GM23338 (cell line): ENCODE results near the gene FRS2. TPM values are rescaled to one million over a fixed set of nuclear protein-coding genes. Genes with fewer than 3 reads are reported as not detected.

Experiments used
- ATAC-seq: fragments of 200-7000 bp; cut with Tn5 transposase; 3 replicates; pipeline ENCODE4 v1.9.1; 2020
- DNase-seq: peaks from one replicate; pipeline ENCODE4 v3.0.0-alpha.2; 2015; ENCODE audit warnings: low spot score
- H2AFZ ChIP-seq: fragments of 200-600 bp; sonication (generic); 2 replicates; pipeline ENCODE4 v1.8.0; 2016; ENCODE audit warnings: antibody characterized with exemption, mild to moderate bottlenecking, moderate library complexity
- H3F3A ChIP-seq: fragments of 200-600 bp; sonication (generic); replicated peaks from 2 replicates; pipeline ENCODE4 v1.8.0; 2017; ENCODE audit warnings: antibody characterized with exemption, mixed run types, low read depth
- H3K27ac ChIP-seq: fragments of 200-600 bp; sonication (generic); 2 replicates; pipeline ENCODE4 v1.6.1; 2016; ENCODE audit warnings: low read depth
- H3K27me3 ChIP-seq: fragments of 200-600 bp; sonication (generic); 2 replicates; pipeline ENCODE4 v1.8.0; 2016; ENCODE audit warnings: mild to moderate bottlenecking, mixed run types, moderate library complexity; ENCODE audit not compliant: insufficient read depth
- H3K36me3 ChIP-seq: fragments of 200-600 bp; sonication (generic); 2 replicates; pipeline ENCODE4 v1.8.0; 2016; ENCODE audit warnings: mild to moderate bottlenecking; ENCODE audit not compliant: insufficient read depth
- H3K4me1 ChIP-seq: fragments of 200-600 bp; sonication (generic); 2 replicates; pipeline ENCODE4 v1.8.0; 2016; ENCODE audit warnings: mild to moderate bottlenecking, moderate library complexity; ENCODE audit not compliant: insufficient read depth
- H3K4me2 ChIP-seq: fragments of 200-600 bp; sonication (generic); 2 replicates; pipeline ENCODE4 v1.7.1; 2017; ENCODE audit warnings: mixed run types
- H3K4me3 ChIP-seq: fragments of 200-600 bp; sonication (generic); 2 replicates; pipeline ENCODE4 v1.6.1; 2016; ENCODE audit warnings: mixed run types
- H3K79me2 ChIP-seq: fragments of 200-600 bp; sonication (generic); replicated peaks from 2 replicates; pipeline ENCODE4 v1.8.0; 2017; ENCODE audit warnings: mild to moderate bottlenecking; ENCODE audit not compliant: insufficient read depth
- H3K9me2 ChIP-seq: fragments of 200-600 bp; sonication (generic); 2 replicates; pipeline ENCODE4 v1.8.0; 2017; ENCODE audit not compliant: insufficient read depth
- H4K20me1 ChIP-seq: fragments of 200-600 bp; sonication (generic); replicated peaks from 2 replicates; pipeline ENCODE4 v1.8.0; 2017; ENCODE audit warnings: mild to moderate bottlenecking; ENCODE audit not compliant: insufficient read depth
- H3K27ac Mint-ChIP-seq: 2 replicates; pipeline ENCODE4 v1.8.0; 2020; ENCODE audit warnings: inconsistent platforms, mild to moderate bottlenecking, moderate library complexity, mixed read lengths
- H3K27me3 Mint-ChIP-seq: 3 replicates; pipeline ENCODE4 v1.8.0; 2022; ENCODE audit warnings: low read depth, mild to moderate bottlenecking, moderate library complexity, mixed read lengths, inconsistent platforms; ENCODE audit not compliant: insufficient read depth, poor library complexity
- H3K36me3 Mint-ChIP-seq: 3 replicates; pipeline ENCODE4 v1.8.0; 2021; ENCODE audit warnings: low read depth, mild to moderate bottlenecking, inconsistent platforms, moderate library complexity, mixed read lengths
- H3K4me1 Mint-ChIP-seq: 3 replicates; pipeline ENCODE4 v1.8.0; 2020; ENCODE audit warnings: mild to moderate bottlenecking, inconsistent platforms, mixed read lengths
- H3K4me3 Mint-ChIP-seq: 3 replicates; pipeline ENCODE4 v1.8.0; 2021; ENCODE audit warnings: moderate library complexity, mild to moderate bottlenecking, inconsistent platforms, mixed read lengths
- H3K9me3 Mint-ChIP-seq: 3 replicates; pipeline ENCODE4 v1.8.0; 2020; ENCODE audit warnings: moderate library complexity, mild to moderate bottlenecking, inconsistent platforms, mixed read lengths
- CREB1 ChIP-seq: fragments of 250-450 bp; sonication (Bioruptor Pico); IDR thresholded peaks from 2 replicates; pipeline ENCODE4 v1.5.0; 2020; ENCODE audit warnings: low read depth, mild to moderate bottlenecking, moderate library complexity
- EZH2 ChIP-seq: fragments of 200-600 bp; sonication (generic); IDR thresholded peaks from one replicate; pipeline ENCODE4 v1.8.0; 2017; ENCODE audit warnings: antibody characterized with exemption, mild to moderate bottlenecking, low read depth; ENCODE audit not compliant: unreplicated experiment
- EZH2phosphoT487 ChIP-seq: fragments of 200-600 bp; sonication (generic); IDR thresholded peaks from one replicate; pipeline ENCODE4 v1.8.1; 2018; ENCODE audit warnings: antibody characterized with exemption; ENCODE audit not compliant: unreplicated experiment
- JUNB ChIP-seq: IDR thresholded peaks from one replicate; pipeline ENCODE4 v1.6.1; 2016; ENCODE audit warnings: antibody characterized with exemption; ENCODE audit not compliant: unreplicated experiment
- NANOG ChIP-seq: IDR thresholded peaks from 2 replicates; pipeline ENCODE4 v1.6.1; 2016; ENCODE audit warnings: antibody characterized with exemption, borderline replicate concordance
- POLR2AphosphoS5 ChIP-seq: IDR thresholded peaks from 2 replicates; pipeline ENCODE4 v1.6.1; 2016; ENCODE audit warnings: antibody characterized with exemption, low read depth
- STAT1 ChIP-seq: IDR thresholded peaks from one replicate; pipeline ENCODE4 v1.6.1; 2016; ENCODE audit warnings: antibody characterized with exemption; ENCODE audit not compliant: unreplicated experiment
- ZNF114 ChIP-seq: fragments of 250-450 bp; sonication (Bioruptor Pico); IDR thresholded peaks from 2 replicates; pipeline ENCODE4 v1.5.0; 2020; ENCODE audit warnings: mild to moderate bottlenecking, moderate library complexity
- ZNF331 ChIP-seq: fragments of 250-450 bp; sonication (Bioruptor Pico); IDR thresholded peaks from 2 replicates; pipeline ENCODE4 v1.5.0; 2020; ENCODE audit warnings: low read depth, mild to moderate bottlenecking, moderate library complexity
- polyA plus RNA-seq: library from polyadenylated mRNA; unstranded; fragments of >200 nt; fragmentation: Nextera tagmentation; extraction: Ambion mirVana; gene quantifications from 2 replicates; pipeline ENCODE4 v1.2.1, GENCODE V29; 2016
- total RNA-seq: library from RNA; depleted of rRNA; stranded (reverse); fragments of >200 nt; shearing (Covaris generic); gene quantifications from 2 replicates; pipeline ENCODE4 v1.2.3, GENCODE V29; 2014
- TF ChIP-seq, protein P1 (sequence below): IDR thresholded peaks from one replicate; pipeline ENCODE4 v1.6.1; 2018; ENCODE audit warnings: antibody characterized with exemption; ENCODE audit not compliant: unreplicated experiment
- TF ChIP-seq, protein P2 (sequence below), 2 experiments: fragments of 200-600 bp in 1 of 2; sonication (generic) in 1 of 2; conservative IDR thresholded peaks; 2 replicates each; pipeline versions ENCODE4 v1.5.1 to v1.6.1; 2016 to 2017; ENCODE audit warnings: antibody characterized with exemption in 2 of 2, low read depth in 2 of 2, mild to moderate bottlenecking in 2 of 2, moderate library complexity in 1 of 2
- TF ChIP-seq, protein P3 (sequence below): IDR thresholded peaks from 2 replicates; pipeline ENCODE4 v1.6.1; 2016; ENCODE audit warnings: antibody characterized with exemption
- TF ChIP-seq, protein P4 (sequence below): fragments of 250-450 bp; sonication (Bioruptor Pico); IDR thresholded peaks from 2 replicates; pipeline ENCODE4 v1.5.0; 2020; ENCODE audit warnings: mild to moderate bottlenecking, moderate library complexity

Gene FRS2
- total and polyA plus RNA-seq, 2 experiments from 2014 or later = 34.3 to 45.0 TPM

DNA sequence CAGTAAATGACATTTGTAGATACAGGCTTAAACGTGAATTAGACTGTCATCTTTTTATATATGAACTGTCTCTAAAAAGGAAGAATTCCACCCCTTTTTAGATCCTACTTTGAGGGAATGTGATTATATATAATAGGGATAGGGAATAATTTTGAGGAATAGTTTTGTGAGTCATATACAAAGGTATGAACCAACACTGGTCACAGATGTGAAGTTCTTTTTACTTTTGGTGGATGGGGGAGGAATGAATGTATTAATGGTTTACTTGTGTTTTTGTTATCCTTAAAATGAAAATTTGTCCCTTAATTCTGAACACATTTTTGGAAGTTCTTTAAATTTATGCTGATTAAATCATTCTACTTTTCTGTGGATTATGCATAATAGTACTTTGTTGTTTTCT is 30.4 kb downstream of the FRS2 start:
- Mint-ChIP-seq H3K36me3 (no peaks in the 10 kb centered on the region), H3K27ac (no peak overlapping the region), H3K27me3 (no peaks in the 10 kb centered on the region), H3K9me3 (no peaks in the 10 kb centered on the region), H3K4me1 (peaks cover 25% of the 10 kb centered on the region), H3K4me3 (no peak overlapping the region)
- no peak for DNase-seq
- Histone ChIP-seq H3K79me2 (peaks cover 100% of the 10 kb centered on the region), H3K4me1 (peaks cover 23% of the 10 kb centered on the region; the same call in 1 of the 2 replicates), H3K27ac (no peak overlapping the region), H3K4me3 (no peak overlapping the region), H3K27me3 (no peaks in the 10 kb centered on the region), H2AFZ (no peak overlapping the region), H3K36me3 (no peaks in the 10 kb centered on the region), H3F3A (no peaks in the 10 kb centered on the region), H3K4me2 (no peak overlapping the region), H3K9me2 (no peaks in the 10 kb centered on the region), H4K20me1 (peaks cover 29% of the 10 kb centered on the region)
- no peak for ATAC-seq
- TF ChIP-seq EZH2phosphoT487 (no peak), ZNF114 (CRISPR knock-in tag) (no peak), EZH2 (no peak), STAT1 (no peak), POLR2AphosphoS5 (no peak), JUNB (no peak), ZNF331 (no peak), CREB1 (CRISPR knock-in tag) (no peak), NANOG (no peak)
- TF ChIP-seq, protein P1, sequence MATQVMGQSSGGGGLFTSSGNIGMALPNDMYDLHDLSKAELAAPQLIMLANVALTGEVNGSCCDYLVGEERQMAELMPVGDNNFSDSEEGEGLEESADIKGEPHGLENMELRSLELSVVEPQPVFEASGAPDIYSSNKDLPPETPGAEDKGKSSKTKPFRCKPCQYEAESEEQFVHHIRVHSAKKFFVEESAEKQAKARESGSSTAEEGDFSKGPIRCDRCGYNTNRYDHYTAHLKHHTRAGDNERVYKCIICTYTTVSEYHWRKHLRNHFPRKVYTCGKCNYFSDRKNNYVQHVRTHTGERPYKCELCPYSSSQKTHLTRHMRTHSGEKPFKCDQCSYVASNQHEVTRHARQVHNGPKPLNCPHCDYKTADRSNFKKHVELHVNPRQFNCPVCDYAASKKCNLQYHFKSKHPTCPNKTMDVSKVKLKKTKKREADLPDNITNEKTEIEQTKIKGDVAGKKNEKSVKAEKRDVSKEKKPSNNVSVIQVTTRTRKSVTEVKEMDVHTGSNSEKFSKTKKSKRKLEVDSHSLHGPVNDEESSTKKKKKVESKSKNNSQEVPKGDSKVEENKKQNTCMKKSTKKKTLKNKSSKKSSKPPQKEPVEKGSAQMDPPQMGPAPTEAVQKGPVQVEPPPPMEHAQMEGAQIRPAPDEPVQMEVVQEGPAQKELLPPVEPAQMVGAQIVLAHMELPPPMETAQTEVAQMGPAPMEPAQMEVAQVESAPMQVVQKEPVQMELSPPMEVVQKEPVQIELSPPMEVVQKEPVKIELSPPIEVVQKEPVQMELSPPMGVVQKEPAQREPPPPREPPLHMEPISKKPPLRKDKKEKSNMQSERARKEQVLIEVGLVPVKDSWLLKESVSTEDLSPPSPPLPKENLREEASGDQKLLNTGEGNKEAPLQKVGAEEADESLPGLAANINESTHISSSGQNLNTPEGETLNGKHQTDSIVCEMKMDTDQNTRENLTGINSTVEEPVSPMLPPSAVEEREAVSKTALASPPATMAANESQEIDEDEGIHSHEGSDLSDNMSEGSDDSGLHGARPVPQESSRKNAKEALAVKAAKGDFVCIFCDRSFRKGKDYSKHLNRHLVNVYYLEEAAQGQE = no peak
- TF ChIP-seq, protein P2, sequence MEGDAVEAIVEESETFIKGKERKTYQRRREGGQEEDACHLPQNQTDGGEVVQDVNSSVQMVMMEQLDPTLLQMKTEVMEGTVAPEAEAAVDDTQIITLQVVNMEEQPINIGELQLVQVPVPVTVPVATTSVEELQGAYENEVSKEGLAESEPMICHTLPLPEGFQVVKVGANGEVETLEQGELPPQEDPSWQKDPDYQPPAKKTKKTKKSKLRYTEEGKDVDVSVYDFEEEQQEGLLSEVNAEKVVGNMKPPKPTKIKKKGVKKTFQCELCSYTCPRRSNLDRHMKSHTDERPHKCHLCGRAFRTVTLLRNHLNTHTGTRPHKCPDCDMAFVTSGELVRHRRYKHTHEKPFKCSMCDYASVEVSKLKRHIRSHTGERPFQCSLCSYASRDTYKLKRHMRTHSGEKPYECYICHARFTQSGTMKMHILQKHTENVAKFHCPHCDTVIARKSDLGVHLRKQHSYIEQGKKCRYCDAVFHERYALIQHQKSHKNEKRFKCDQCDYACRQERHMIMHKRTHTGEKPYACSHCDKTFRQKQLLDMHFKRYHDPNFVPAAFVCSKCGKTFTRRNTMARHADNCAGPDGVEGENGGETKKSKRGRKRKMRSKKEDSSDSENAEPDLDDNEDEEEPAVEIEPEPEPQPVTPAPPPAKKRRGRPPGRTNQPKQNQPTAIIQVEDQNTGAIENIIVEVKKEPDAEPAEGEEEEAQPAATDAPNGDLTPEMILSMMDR (conservative IDR thresholded peaks at IDR 0.05; ENCODE audit: low read depth in 2 of 2) = no peak
- TF ChIP-seq, protein P3, sequence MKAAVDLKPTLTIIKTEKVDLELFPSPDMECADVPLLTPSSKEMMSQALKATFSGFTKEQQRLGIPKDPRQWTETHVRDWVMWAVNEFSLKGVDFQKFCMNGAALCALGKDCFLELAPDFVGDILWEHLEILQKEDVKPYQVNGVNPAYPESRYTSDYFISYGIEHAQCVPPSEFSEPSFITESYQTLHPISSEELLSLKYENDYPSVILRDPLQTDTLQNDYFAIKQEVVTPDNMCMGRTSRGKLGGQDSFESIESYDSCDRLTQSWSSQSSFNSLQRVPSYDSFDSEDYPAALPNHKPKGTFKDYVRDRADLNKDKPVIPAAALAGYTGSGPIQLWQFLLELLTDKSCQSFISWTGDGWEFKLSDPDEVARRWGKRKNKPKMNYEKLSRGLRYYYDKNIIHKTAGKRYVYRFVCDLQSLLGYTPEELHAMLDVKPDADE = no peak
- TF ChIP-seq, protein P4, sequence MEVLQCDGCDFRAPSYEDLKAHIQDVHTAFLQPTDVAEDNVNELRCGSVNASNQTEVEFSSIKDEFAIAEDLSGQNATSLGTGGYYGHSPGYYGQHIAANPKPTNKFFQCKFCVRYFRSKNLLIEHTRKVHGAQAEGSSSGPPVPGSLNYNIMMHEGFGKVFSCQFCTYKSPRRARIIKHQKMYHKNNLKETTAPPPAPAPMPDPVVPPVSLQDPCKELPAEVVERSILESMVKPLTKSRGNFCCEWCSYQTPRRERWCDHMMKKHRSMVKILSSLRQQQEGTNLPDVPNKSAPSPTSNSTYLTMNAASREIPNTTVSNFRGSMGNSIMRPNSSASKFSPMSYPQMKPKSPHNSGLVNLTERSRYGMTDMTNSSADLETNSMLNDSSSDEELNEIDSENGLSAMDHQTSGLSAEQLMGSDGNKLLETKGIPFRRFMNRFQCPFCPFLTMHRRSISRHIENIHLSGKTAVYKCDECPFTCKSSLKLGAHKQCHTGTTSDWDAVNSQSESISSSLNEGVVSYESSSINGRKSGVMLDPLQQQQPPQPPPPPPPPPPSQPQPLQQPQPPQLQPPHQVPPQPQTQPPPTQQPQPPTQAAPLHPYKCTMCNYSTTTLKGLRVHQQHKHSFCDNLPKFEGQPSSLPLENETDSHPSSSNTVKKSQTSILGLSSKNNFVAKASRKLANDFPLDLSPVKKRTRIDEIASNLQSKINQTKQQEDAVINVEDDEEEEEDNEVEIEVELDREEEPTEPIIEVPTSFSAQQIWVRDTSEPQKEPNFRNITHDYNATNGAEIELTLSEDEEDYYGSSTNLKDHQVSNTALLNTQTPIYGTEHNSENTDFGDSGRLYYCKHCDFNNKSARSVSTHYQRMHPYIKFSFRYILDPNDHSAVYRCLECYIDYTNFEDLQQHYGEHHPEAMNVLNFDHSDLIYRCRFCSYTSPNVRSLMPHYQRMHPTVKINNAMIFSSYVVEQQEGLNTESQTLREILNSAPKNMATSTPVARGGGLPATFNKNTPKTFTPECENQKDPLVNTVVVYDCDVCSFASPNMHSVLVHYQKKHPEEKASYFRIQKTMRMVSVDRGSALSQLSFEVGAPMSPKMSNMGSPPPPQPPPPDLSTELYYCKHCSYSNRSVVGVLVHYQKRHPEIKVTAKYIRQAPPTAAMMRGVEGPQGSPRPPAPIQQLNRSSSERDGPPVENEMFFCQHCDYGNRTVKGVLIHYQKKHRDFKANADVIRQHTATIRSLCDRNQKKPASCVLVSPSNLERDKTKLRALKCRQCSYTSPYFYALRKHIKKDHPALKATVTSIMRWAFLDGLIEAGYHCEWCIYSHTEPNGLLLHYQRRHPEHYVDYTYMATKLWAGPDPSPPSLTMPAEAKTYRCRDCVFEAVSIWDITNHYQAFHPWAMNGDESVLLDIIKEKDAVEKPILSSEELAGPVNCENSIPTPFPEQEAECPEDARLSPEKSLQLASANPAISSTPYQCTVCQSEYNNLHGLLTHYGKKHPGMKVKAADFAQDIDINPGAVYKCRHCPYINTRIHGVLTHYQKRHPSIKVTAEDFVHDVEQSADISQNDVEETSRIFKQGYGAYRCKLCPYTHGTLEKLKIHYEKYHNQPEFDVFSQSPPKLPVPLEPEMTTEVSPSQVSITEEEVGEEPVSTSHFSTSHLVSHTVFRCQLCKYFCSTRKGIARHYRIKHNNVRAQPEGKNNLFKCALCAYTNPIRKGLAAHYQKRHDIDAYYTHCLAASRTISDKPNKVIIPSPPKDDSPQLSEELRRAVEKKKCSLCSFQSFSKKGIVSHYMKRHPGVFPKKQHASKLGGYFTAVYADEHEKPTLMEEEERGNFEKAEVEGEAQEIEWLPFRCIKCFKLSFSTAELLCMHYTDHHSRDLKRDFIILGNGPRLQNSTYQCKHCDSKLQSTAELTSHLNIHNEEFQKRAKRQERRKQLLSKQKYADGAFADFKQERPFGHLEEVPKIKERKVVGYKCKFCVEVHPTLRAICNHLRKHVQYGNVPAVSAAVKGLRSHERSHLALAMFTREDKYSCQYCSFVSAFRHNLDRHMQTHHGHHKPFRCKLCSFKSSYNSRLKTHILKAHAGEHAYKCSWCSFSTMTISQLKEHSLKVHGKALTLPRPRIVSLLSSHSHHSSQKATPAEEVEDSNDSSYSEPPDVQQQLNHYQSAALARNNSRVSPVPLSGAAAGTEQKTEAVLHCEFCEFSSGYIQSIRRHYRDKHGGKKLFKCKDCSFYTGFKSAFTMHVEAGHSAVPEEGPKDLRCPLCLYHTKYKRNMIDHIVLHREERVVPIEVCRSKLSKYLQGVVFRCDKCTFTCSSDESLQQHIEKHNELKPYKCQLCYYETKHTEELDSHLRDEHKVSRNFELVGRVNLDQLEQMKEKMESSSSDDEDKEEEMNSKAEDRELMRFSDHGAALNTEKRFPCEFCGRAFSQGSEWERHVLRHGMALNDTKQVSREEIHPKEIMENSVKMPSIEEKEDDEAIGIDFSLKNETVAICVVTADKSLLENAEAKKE = no peak
